Transverse colon (tissue), 4 donors: ENCODE results near the gene PRKCQ. TPM values are rescaled to one million over a fixed set of nuclear protein-coding genes. Genes with fewer than 3 reads are reported as not detected.

ENCODE experiments used
- DNase-seq: peaks from one replicate; pipeline ENCODE4 v3.0.0-alpha.2; 2019
- H3K27ac ChIP-seq, 4 donors: fragments of 200-600 bp; sonication (generic); 2 replicates each; pipeline ENCODE4 v1.5.1; 2016 to 2018; ENCODE audit warnings: inconsistent platforms in 4 of 4
- H3K27me3 ChIP-seq: fragments of 200-600 bp; sonication (generic); 2 replicates; pipeline ENCODE4 v1.5.1; 2017; ENCODE audit warnings: inconsistent platforms
- H3K36me3 ChIP-seq, 4 donors: fragments of 200-600 bp; sonication (generic); 2 replicates each; pipeline ENCODE4 v1.5.1; 2017 to 2019; ENCODE audit warnings: inconsistent platforms in 4 of 4
- H3K4me1 ChIP-seq, 4 donors: fragments of 200-600 bp; sonication (generic); 2 replicates each; pipeline ENCODE4 v1.5.1; 2017 to 2020; ENCODE audit warnings: inconsistent platforms in 4 of 4
- H3K4me3 ChIP-seq, 4 donors: fragments of 200-600 bp; sonication (generic); 1 replicate in 1 of 4; 2 replicates in 3 of 4; pipeline versions ENCODE4 v1.5.1 to v1.6.1; 2017 to 2019; ENCODE audit warnings: inconsistent platforms in 4 of 4
- H3K9me3 ChIP-seq, 2 donors: fragments of 200-600 bp; sonication (generic); 2 replicates each; pipeline ENCODE4 v1.5.1; 2017 to 2019; ENCODE audit warnings: inconsistent platforms in 2 of 2
- CTCF ChIP-seq, 5 experiments: fragments of 200-600 bp in 3 of 5; fragments of 450-650 bp in 2 of 5; sonication (generic) in 3 of 5; IDR thresholded peaks; 1 replicate in 2 of 5; 2 replicates in 3 of 5; pipeline ENCODE4 v1.5.1; 2016 to 2017; ENCODE audit warnings: antibody characterized with exemption in 5 of 5, inconsistent platforms in 3 of 5, mild to moderate bottlenecking in 2 of 5, moderate library complexity in 1 of 5
- EP300 ChIP-seq: sonication (generic); formaldehyde crosslinking; IDR thresholded peaks from one replicate; pipeline ENCODE4 v1.6.1; 2017; ENCODE audit warnings: antibody characterized with exemption, low read depth
- POLR2A ChIP-seq: fragments of 450-650 bp; IDR thresholded peaks from one replicate; pipeline ENCODE4 v1.6.1; 2016; ENCODE audit warnings: antibody characterized with exemption, mild to moderate bottlenecking, moderate library complexity
- POLR2AphosphoS5 ChIP-seq, 3 donors: sonication (generic); formaldehyde crosslinking; IDR thresholded peaks; one replicate each; pipeline ENCODE4 v1.6.1; 2016; ENCODE audit warnings: antibody characterized with exemption in 3 of 3
- WGBS, 2 donors: methylation state at CpG; one replicate each; pipeline ENCODE4 v1.1.5; 2018; ENCODE audit warnings: low coverage in 1 of 2; 5-methylcytosine and 5-hydroxymethylcytosine counted together
- in situ Hi-C, 4 donors: fragments of 200-750 bp; cut with MboI; loops; one replicate each; pipeline versions ENCODE4 v1.15.0 to v1.15.1; 2017; ENCODE audit warnings: low sequenced_read_pairs in 3 of 4, low pct_ligation_motif_present in 1 of 4, low pct_unique_long_range_greater_than_20kb in 1 of 4
- intact Hi-C: fragments of 100-400 bp; cut with DNase I; formaldehyde crosslinking; loops from one replicate; pipeline ENCODE4 v1.15.1; 2023; ENCODE audit warnings: low total_unique reads
- total RNA-seq, 4 donors: library from RNA; depleted of rRNA; stranded (reverse); fragments of >200 nt; gene quantifications; one replicate each; pipeline ENCODE4 v1.1.0, GENCODE V29; 2016

The PRKCQ gene
- total RNA-seq, 4 donors from 2014 or later = 0.60 to 2.7 (median 1.2) TPM

- no peaks in the 10 kb centered on the region for H3K9me3 ChIP-seq
- H3K4me1 ChIP-seq = no peaks in the 10 kb centered on the region
- H3K27ac ChIP-seq = no peak overlapping the region
- H3K4me3 ChIP-seq = no peak overlapping the region
- intact Hi-C loops = no loop called here
- in situ Hi-C loops = loop anchor here in 2 of 4 donors (10.0 to 25.0 kb wide), 2 partner anchors 236 to 258 kb away; no protein-coding TSS in a partner anchor
- no peaks in the 10 kb centered on the region for H3K36me3 ChIP-seq
- H3K27me3 ChIP-seq = no peaks in the 10 kb centered on the region
- DNase-seq = no peak
- TF ChIP-seq POLR2A (no peak), CTCF (IDR thresholded peaks at IDR 0.05) (no peak), EP300 (no peak), POLR2AphosphoS5 (IDR thresholded peaks at IDR 0.05) (no peak)
- WGBS, 2 donors = 88 to 89% methylated on average over 3 to 6 of the region's 6 CpGs
Measured at GRCh38 chr10:6426317-6426716, 153.8 kb downstream of the PRKCQ start.

- no peaks in the 10 kb centered on the region for H3K9me3 ChIP-seq
- H3K4me3 ChIP-seq = no peak overlapping the region
- TF ChIP-seq POLR2A = no peak
- no peak for TF ChIP-seq POLR2AphosphoS5 (IDR thresholded peaks at IDR 0.05)
- no peak for TF ChIP-seq EP300
- no peak for TF ChIP-seq CTCF (IDR thresholded peaks at IDR 0.05)
- intact Hi-C loops = no loop called here
- in situ Hi-C loops = loop anchor here in 2 of 4 donors (10.0 to 25.0 kb wide), 2 partner anchors 239 to 261 kb away; no protein-coding TSS in a partner anchor
- 83 to 87% methylated on average over 1 to 17 of the region's 17 CpGs for WGBS, 2 donors
- no peaks in the 10 kb centered on the region for H3K4me1 ChIP-seq
- DNase-seq = no peak
- no peaks in the 10 kb centered on the region for H3K36me3 ChIP-seq
- no peak overlapping the region for H3K27ac ChIP-seq
- H3K27me3 ChIP-seq = no peaks in the 10 kb centered on the region
Measured at GRCh38 chr10:6423413-6424170, 156.5 kb downstream of the PRKCQ start.

- WGBS, 2 donors = 82% methylated on average over 4 of the region's 4 CpGs; no CpG with 5 or more reads in 1 of the 2 donors
- in situ Hi-C loops = loop anchor here in 2 of 4 donors (10.0 to 25.0 kb wide), 2 partner anchors 239 to 262 kb away; no protein-coding TSS in a partner anchor
- intact Hi-C loops = no loop called here
Measured at GRCh38 chr10:6423004-6423403, 157.1 kb downstream of the PRKCQ start.

More at GRCh38 chr10:6423004-6423403, 157.1 kb downstream of the PRKCQ start:
- DNase-seq = no peak
- H3K36me3 ChIP-seq = no peaks in the 10 kb centered on the region
- TF ChIP-seq POLR2A (no peak), POLR2AphosphoS5 (IDR thresholded peaks at IDR 0.05) (no peak), EP300 (no peak), CTCF (IDR thresholded peaks at IDR 0.05) (no peak)
- no peak overlapping the region for H3K27ac ChIP-seq
- H3K27me3 ChIP-seq = no peaks in the 10 kb centered on the region
- H3K4me1 ChIP-seq = no peaks in the 10 kb centered on the region
- H3K4me3 ChIP-seq = no peak overlapping the region
- H3K9me3 ChIP-seq = no peaks in the 10 kb centered on the region
